HepG2 (cell line): ENCODE data around the gene PRADC1. TPM values are rescaled to one million over a fixed set of nuclear protein-coding genes. Genes with fewer than 3 reads are reported as not detected.

ENCODE experiments used
- DMAP1 ChIP-seq: IDR thresholded peaks from 2 replicates; pipeline ENCODE4 v1.6.1; 2016
- GATAD1 ChIP-seq: IDR thresholded peaks from 2 replicates; pipeline ENCODE4 v1.6.1; 2016; ENCODE audit warnings: missing genetic modification reagents, missing compliant biosample characterization
- HNF1A ChIP-seq, 2 experiments: sonication (generic) in 1 of 2; formaldehyde crosslinking in 1 of 2; IDR thresholded peaks; 2 replicates each; pipeline versions ENCODE4 v1.4.0 to v1.6.1; 2016 to 2020; ENCODE audit warnings: borderline replicate concordance in 1 of 2, low read depth in 1 of 2, mild to moderate bottlenecking in 1 of 2, missing genetic modification reagents in 1 of 2
- MAZ ChIP-seq, 2 experiments: sonication (generic) in 1 of 2; formaldehyde crosslinking in 1 of 2; IDR thresholded peaks; 2 replicates each; pipeline versions ENCODE4 v1.5.0 to v1.6.1; 2012 to 2020; ENCODE audit warnings: low read depth in 2 of 2, mild to moderate bottlenecking in 2 of 2, borderline replicate concordance in 1 of 2, improper control_type of control experiment in 1 of 2, low read length in 1 of 2, missing genetic modification reagents in 1 of 2, moderate library complexity in 1 of 2
- MIER2 ChIP-seq: IDR thresholded peaks from 2 replicates; pipeline ENCODE4 v1.6.1; 2016; ENCODE audit warnings: missing biosample characterization, missing genetic modification reagents
- POLR2A ChIP-seq, 2 experiments: IDR thresholded peaks; 2 replicates each; pipeline ENCODE4 v1.6.1; 2011; ENCODE audit warnings: low read depth in 2 of 2, low read length in 2 of 2, mild to moderate bottlenecking in 1 of 2, moderate library complexity in 1 of 2; ENCODE audit not compliant: insufficient read depth in 1 of 2
- SSRP1 ChIP-seq: IDR thresholded peaks from 2 replicates; pipeline ENCODE4 v1.6.1; 2016; ENCODE audit warnings: control low read depth
- TBX3 ChIP-seq: fragments of 450-650 bp; IDR thresholded peaks from 2 replicates; pipeline ENCODE4 v1.6.1; 2017; ENCODE audit warnings: antibody characterized with exemption, mild to moderate bottlenecking, inconsistent platforms, borderline replicate concordance
- THRA ChIP-seq: sonication (generic); formaldehyde crosslinking; IDR thresholded peaks from 2 replicates; pipeline ENCODE4 v1.4.0; 2020; ENCODE audit warnings: missing genetic modification reagents, borderline replicate concordance
- ZNF121 ChIP-seq: sonication (generic); formaldehyde crosslinking; IDR thresholded peaks from 2 replicates; pipeline ENCODE4 v1.5.0; 2020; ENCODE audit warnings: mild to moderate bottlenecking, missing genetic modification reagents
- ZNF180 ChIP-seq: sonication (generic); formaldehyde crosslinking; IDR thresholded peaks from 2 replicates; pipeline ENCODE4 v1.4.0; 2020; ENCODE audit warnings: low read depth, missing genetic modification reagents, borderline replicate concordance
- ZNF224 ChIP-seq: sonication (generic); formaldehyde crosslinking; IDR thresholded peaks from 2 replicates; pipeline ENCODE4 v1.5.0; 2020; ENCODE audit warnings: mild to moderate bottlenecking, missing genetic modification reagents
- ZNF292 ChIP-seq: sonication (generic); formaldehyde crosslinking; IDR thresholded peaks from 2 replicates; pipeline ENCODE4 v1.8.1; 2022; ENCODE audit warnings: mild to moderate bottlenecking, low read depth, missing genetic modification reagents, borderline replicate concordance
- ZNF496 ChIP-seq: sonication (generic); formaldehyde crosslinking; IDR thresholded peaks from 2 replicates; pipeline ENCODE4 v1.8.1; 2023; ENCODE audit warnings: mild to moderate bottlenecking, moderate library complexity, missing genetic modification reagents; ENCODE audit not compliant: insufficient replicate concordance
- ZNF557 ChIP-seq: sonication (generic); formaldehyde crosslinking; IDR thresholded peaks from 2 replicates; pipeline ENCODE4 v1.4.0; 2020; ENCODE audit warnings: missing genetic modification reagents
- ZNF576 ChIP-seq: sonication (generic); formaldehyde crosslinking; IDR thresholded peaks from 2 replicates; pipeline ENCODE4 v1.4.0; 2020; ENCODE audit warnings: mild to moderate bottlenecking, missing genetic modification reagents
- ZNF670 ChIP-seq: sonication (generic); formaldehyde crosslinking; IDR thresholded peaks from 2 replicates; pipeline ENCODE4 v1.8.0; 2022; ENCODE audit warnings: mild to moderate bottlenecking, missing genetic modification reagents, borderline replicate concordance
- ZNF704 ChIP-seq: sonication (generic); formaldehyde crosslinking; IDR thresholded peaks from 2 replicates; pipeline ENCODE4 v1.8.1; 2023; ENCODE audit warnings: mild to moderate bottlenecking, inconsistent platforms, moderate library complexity, missing genetic modification reagents, borderline replicate concordance
- ZNF83 ChIP-seq: sonication (generic); formaldehyde crosslinking; IDR thresholded peaks from 2 replicates; pipeline ENCODE4 v1.4.0; 2020; ENCODE audit warnings: missing genetic modification reagents, mild to moderate bottlenecking, borderline replicate concordance
- ZSCAN31 ChIP-seq: sonication (generic); formaldehyde crosslinking; IDR thresholded peaks from 2 replicates; pipeline ENCODE4 v1.5.0; 2020; ENCODE audit warnings: low read depth, mild to moderate bottlenecking, missing genetic modification reagents
- polyA plus RNA-seq, 8 experiments: library from polyadenylated mRNA; depleted of rRNA in 3 of 8; stranded (reverse) in 7 of 8; unstranded in 1 of 8; fragments of >200 nt; fragmentation: Illumina TruSeq in 4 of 8; extraction: Trizol in 4 of 8; gene quantifications; 2 replicates each; pipeline versions ENCODE4 v1.2.1 to v1.2.3, GENCODE V29; 2011 to 2016; ENCODE audit warnings: low read depth in 4 of 8, missing spikeins in 1 of 8, mixed read lengths in 1 of 8; ENCODE audit not compliant: insufficient read depth in 1 of 8
- total RNA-seq, 5 experiments: library from RNA; depleted of rRNA; stranded (reverse); fragments of >200 nt; fragmentation: Illumina TruSeq; extraction: Trizol; gene quantifications; 2 replicates each; pipeline ENCODE4 v1.2.3, GENCODE V29; 2016; ENCODE audit warnings: low read depth in 1 of 5

PRADC1 gene
- total and polyA plus RNA-seq, 2 of the 13 experiments (the other 11 are each of a cell fraction or from before 2014, with no cell fraction given), result 12.1 to 37.2 TPM

- 0 out of 2 replicates have a peak, but pooled peaks have one; percentile 45 for TF ChIP-seq ZNF83 (CRISPR knock-in tag)
- TF ChIP-seq THRA (CRISPR knock-in tag), result peak; percentile 40; the same call in 1 of the 2 replicates
- TF ChIP-seq TBX3, result no peak
- no peak for TF ChIP-seq ZNF496 (CRISPR knock-in tag)
- no peak for TF ChIP-seq ZNF224 (CRISPR knock-in tag)
- peak; percentile 98 for TF ChIP-seq ZNF121 (CRISPR knock-in tag)
- TF ChIP-seq ZNF292, result no peak
- TF ChIP-seq ZNF557 (CRISPR knock-in tag), result peak; percentile 53; the same call in 1 of the 2 replicates
- peak; percentile 37; the same call in 1 of the 2 replicates for TF ChIP-seq DMAP1 (CRISPR knock-in tag)
- no peak for TF ChIP-seq ZNF576 (CRISPR knock-in tag)
- no peak for TF ChIP-seq MAZ (IDR thresholded peaks at IDR 0.05; ENCODE audit: borderline replicate concordance, low read depth, low read length)
- TF ChIP-seq MAZ (CRISPR knock-in tag; IDR thresholded peaks at IDR 0.05; ENCODE audit: low read depth), result 0 out of 2 replicates have a peak, but pooled peaks have one; percentile 63
- peak in 1 of 2 experiments; percentile 36; a peak in 1 of 4 replicates for TF ChIP-seq POLR2A (IDR thresholded peaks at IDR 0.05; ENCODE audit: insufficient read depth in 1 of 2, low read depth in 2 of 2, low read length in 2 of 2)
- TF ChIP-seq HNF1A (IDR thresholded peaks at IDR 0.05; ENCODE audit: low read depth), result no peak
- TF ChIP-seq HNF1A (CRISPR knock-in tag; IDR thresholded peaks at IDR 0.05; ENCODE audit: borderline replicate concordance), result 0 out of 2 replicates have a peak, but pooled peaks have one; percentile 10
- TF ChIP-seq ZNF704 (CRISPR knock-in tag), result 0 out of 2 replicates have a peak, but pooled peaks have one; percentile 6
- no peak for TF ChIP-seq ZNF180 (CRISPR knock-in tag)
- TF ChIP-seq ZSCAN31 (CRISPR knock-in tag), result no peak; the same call in 1 of the 2 replicates
- no peak for TF ChIP-seq SSRP1 (CRISPR knock-in tag)
- no peak; the same call in 1 of the 2 replicates for TF ChIP-seq ZNF670 (CRISPR knock-in tag)
- TF ChIP-seq MIER2 (CRISPR knock-in tag), result no peak
- 0 out of 2 replicates have a peak, but pooled peaks have one; percentile 40 for TF ChIP-seq GATAD1 (CRISPR knock-in tag)
These were observed 20.4 kb downstream of the PRADC1 start (continued) for GRCh38 chr2:73212448-73213176.
